Parathyroid adenoma (tissue), 2 donors: ENCODE data around the gene TRIM9.

Experiments
- H2AFZ ChIP-seq: fragments of 300-600 bp; sonication (generic); one replicate; pipeline ENCODE4 v1.7.0; 2017; ENCODE audit warnings: antibody characterized with exemption, mild to moderate bottlenecking
- H3K27ac ChIP-seq: fragments of 300-600 bp; sonication (generic); one replicate; pipeline ENCODE4 v1.7.0; 2017
- H3K27me3 ChIP-seq: fragments of 300-600 bp; sonication (generic); one replicate; pipeline ENCODE4 v1.7.0; 2017; ENCODE audit warnings: low read length; ENCODE audit not compliant: control insufficient read depth, insufficient read depth
- H3K36me3 ChIP-seq: fragments of 300-600 bp; sonication (generic); one replicate; pipeline ENCODE4 v1.7.0; 2017; ENCODE audit warnings: low read length; ENCODE audit not compliant: control insufficient read depth, insufficient read depth
- H3K4me1 ChIP-seq: fragments of 300-600 bp; sonication (generic); one replicate; pipeline ENCODE4 v1.7.0; 2017; ENCODE audit warnings: control low read depth
- H3K4me2 ChIP-seq: fragments of 300-600 bp; sonication (generic); one replicate; pipeline ENCODE4 v1.7.0; 2017; ENCODE audit warnings: low read length
- H3K4me3 ChIP-seq: fragments of 300-600 bp; sonication (generic); one replicate; pipeline ENCODE4 v1.7.0; 2017; ENCODE audit warnings: low read depth, low read length
- H3K79me2 ChIP-seq: fragments of 300-600 bp; sonication (generic); one replicate; pipeline ENCODE4 v1.7.0; 2017; ENCODE audit warnings: control low read depth
- H3K9ac ChIP-seq: fragments of 300-600 bp; sonication (generic); one replicate; pipeline ENCODE4 v1.7.0; 2017; ENCODE audit warnings: mild to moderate bottlenecking
- H3K9me3 ChIP-seq: fragments of 300-600 bp; sonication (generic); one replicate; pipeline ENCODE4 v1.7.0; 2017; ENCODE audit warnings: low read length; ENCODE audit not compliant: control insufficient read depth
- TF ChIP-seq, protein P1 (sequence below): fragments of 300-600 bp; sonication (generic); IDR thresholded peaks from one replicate; pipeline ENCODE4 v1.7.0; 2017; ENCODE audit warnings: antibody characterized with exemption, mild to moderate bottlenecking
- donor health status: primary hyperparathyroidism.

The TRIM9 gene

DNA sequence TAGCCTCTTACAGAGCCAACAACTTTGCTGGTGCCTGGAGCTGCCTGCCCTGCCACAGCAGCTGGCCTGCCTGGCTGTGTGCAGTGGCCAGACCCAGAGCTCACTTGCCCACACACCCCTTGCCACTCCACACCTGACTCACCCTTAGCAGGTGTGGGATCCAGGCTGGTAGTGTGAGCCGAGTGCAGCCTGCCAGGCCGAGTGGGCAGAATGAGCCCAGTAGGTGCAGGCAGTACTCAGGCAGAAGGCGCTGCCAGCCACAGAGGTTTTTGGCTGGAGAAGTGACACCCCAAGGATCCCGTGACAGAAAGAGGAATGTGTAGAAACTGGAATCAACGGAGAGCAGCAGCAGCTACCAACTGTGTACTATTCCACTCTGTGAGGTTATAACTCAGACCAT is 120.8 kb downstream of the TRIM9 start:
- H3K9me3 ChIP-seq: no peaks in the 10 kb centered on the region
- no peak overlapping the region for H3K4me3 ChIP-seq
- H3K27ac ChIP-seq: no peak overlapping the region
- TF ChIP-seq, protein P1, sequence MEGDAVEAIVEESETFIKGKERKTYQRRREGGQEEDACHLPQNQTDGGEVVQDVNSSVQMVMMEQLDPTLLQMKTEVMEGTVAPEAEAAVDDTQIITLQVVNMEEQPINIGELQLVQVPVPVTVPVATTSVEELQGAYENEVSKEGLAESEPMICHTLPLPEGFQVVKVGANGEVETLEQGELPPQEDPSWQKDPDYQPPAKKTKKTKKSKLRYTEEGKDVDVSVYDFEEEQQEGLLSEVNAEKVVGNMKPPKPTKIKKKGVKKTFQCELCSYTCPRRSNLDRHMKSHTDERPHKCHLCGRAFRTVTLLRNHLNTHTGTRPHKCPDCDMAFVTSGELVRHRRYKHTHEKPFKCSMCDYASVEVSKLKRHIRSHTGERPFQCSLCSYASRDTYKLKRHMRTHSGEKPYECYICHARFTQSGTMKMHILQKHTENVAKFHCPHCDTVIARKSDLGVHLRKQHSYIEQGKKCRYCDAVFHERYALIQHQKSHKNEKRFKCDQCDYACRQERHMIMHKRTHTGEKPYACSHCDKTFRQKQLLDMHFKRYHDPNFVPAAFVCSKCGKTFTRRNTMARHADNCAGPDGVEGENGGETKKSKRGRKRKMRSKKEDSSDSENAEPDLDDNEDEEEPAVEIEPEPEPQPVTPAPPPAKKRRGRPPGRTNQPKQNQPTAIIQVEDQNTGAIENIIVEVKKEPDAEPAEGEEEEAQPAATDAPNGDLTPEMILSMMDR: no peak
- H3K4me1 ChIP-seq: no peaks in the 10 kb centered on the region
- no peak overlapping the region for H3K4me2 ChIP-seq
- no peaks in the 10 kb centered on the region for H3K79me2 ChIP-seq
- H3K27me3 ChIP-seq: no peaks in the 10 kb centered on the region
- no peak overlapping the region for H3K9ac ChIP-seq
- H2AFZ ChIP-seq: no peak overlapping the region
- H3K36me3 ChIP-seq: no peaks in the 10 kb centered on the region

DNA sequence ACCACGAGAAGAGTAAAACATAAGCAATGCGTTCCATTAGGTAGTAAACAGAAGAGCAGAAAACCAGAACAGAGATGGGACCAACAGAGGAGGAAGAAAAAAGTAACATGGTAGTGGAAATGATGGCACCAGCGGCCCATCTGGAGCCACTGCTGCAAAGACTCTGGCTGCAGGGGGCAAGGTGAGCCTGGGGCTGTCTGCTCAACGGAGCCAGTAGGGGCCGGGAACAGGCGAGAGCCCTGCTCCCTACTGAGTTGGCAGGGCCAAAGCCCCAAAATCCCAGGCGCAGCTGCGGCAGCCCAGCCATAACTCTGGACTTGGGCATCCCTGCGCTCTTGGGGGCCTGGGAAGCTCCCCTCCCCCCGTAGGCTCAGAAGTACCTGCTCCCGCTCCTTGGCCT is 122.2 kb downstream of the TRIM9 start:
- no peaks in the 10 kb centered on the region for H3K9me3 ChIP-seq
- TF ChIP-seq, protein P1: no peak
- no peaks in the 10 kb centered on the region for H3K27me3 ChIP-seq
- no peaks in the 10 kb centered on the region for H3K36me3 ChIP-seq
- no peak overlapping the region for H3K4me2 ChIP-seq
- H3K4me3 ChIP-seq: no peak overlapping the region
- H3K4me1 ChIP-seq: no peaks in the 10 kb centered on the region
- H3K79me2 ChIP-seq: no peaks in the 10 kb centered on the region
- H2AFZ ChIP-seq: no peak overlapping the region
- no peak overlapping the region for H3K9ac ChIP-seq
- H3K27ac ChIP-seq: no peak overlapping the region

DNA sequence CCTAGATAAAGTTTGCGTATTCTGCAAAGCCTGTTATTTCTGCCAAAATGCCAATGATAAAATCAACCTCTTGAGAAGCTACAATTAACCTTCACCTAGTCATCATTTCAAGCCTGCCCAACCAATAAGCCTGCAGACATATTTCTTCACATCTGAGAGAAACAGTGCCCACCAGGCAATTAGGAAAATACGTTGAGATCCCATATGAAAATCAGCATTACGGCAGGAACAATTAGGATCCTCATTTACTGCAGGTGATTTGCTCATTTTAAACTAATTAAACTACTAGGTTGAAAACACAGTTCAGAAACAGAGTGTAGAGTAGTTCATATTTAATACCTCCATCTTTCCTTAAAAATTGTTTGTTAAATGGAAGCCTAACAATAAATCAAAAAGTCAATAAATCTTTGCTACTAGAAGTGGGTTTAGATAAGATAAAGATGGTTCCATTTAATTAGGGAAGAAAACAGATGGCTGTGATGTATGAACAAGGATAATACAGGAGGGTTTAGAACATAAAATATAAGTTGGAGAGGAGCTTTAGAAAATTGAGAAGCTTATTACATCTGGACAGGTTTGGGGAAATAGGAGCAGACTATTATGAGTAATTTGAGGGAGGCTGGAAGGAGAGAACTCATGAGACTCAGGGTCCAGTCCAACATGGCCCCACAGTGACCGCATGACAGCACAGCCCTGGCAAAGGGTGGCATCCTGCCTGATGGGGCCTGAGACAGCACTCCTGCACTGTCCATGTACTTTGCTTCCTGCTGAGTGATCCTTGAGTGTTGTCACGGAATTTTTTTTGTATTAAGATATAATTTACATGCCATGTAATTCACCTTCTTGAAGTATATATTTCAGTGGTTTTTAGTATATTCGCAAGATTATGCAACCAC is 123.8 kb downstream of the TRIM9 start:
- Histone ChIP-seq H3K9me3 (no peaks in the 10 kb centered on the region), H3K36me3 (no peaks in the 10 kb centered on the region), H2AFZ (no peak overlapping the region), H3K4me2 (no peak overlapping the region), H3K79me2 (no peaks in the 10 kb centered on the region), H3K27ac (no peak overlapping the region), H3K4me1 (no peaks in the 10 kb centered on the region), H3K9ac (no peak overlapping the region), H3K4me3 (no peak overlapping the region), H3K27me3 (no peaks in the 10 kb centered on the region)
- TF ChIP-seq, protein P1: no peak

DNA sequence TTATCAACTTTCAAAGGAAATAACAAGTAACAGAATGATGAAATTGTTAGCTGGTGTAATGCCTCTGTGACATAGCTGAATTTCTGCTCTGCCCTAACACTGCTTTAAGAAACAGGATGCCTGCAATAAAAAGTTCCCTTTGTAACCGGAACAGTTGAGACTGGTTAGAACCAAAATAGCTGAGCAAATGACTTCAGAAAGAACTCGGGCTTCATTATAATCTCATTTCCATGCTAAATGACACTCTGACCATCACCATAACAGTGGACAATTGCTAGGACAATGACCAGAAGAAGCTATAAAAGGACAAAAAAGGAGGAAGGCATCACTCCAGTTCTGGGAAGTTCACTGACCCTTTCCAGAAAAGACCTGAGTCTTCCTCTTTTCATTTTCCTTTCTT is 127.1 kb downstream of the TRIM9 start:
- Histone ChIP-seq H3K27me3 (no peaks in the 10 kb centered on the region), H3K27ac (no peak overlapping the region), H3K4me3 (no peak overlapping the region), H3K4me2 (no peak overlapping the region), H2AFZ (no peak overlapping the region), H3K9ac (no peak overlapping the region), H3K4me1 (no peaks in the 10 kb centered on the region), H3K9me3 (no peaks in the 10 kb centered on the region), H3K79me2 (no peaks in the 10 kb centered on the region), H3K36me3 (no peaks in the 10 kb centered on the region)
- TF ChIP-seq, protein P1: no peak

DNA sequence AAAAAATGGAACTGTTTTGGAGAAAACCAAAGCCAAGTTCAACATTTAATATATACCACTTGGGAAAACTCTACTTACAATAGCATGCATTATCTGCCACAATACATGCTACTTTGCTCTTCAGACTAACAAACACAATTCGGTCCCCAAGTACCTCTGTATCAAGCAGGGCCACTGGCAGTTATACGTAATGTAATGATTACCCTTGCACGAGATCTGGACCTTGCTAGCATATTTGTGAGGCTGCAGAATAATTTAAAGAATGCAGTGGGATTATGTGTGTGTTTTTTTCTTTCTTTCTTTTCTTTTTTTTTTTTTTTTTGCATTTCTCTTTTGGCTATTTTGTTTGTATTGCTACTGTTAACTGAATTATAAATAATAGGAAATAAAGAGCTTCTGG is 127.8 kb downstream of the TRIM9 start:
- TF ChIP-seq, protein P1: no peak

More for the DNA sequence above, 127.8 kb downstream of the TRIM9 start:
- Histone ChIP-seq H3K9me3 (no peaks in the 10 kb centered on the region), H3K4me2 (no peak overlapping the region), H3K27ac (no peak overlapping the region), H3K27me3 (no peaks in the 10 kb centered on the region), H3K4me3 (no peak overlapping the region), H2AFZ (no peak overlapping the region), H3K36me3 (no peaks in the 10 kb centered on the region), H3K4me1 (no peaks in the 10 kb centered on the region), H3K9ac (no peak overlapping the region), H3K79me2 (no peaks in the 10 kb centered on the region)
